IMR-90 (cell line): ENCODE measurements around the gene THADA. TPM values are rescaled to one million over a fixed set of nuclear protein-coding genes. Genes with fewer than 3 reads are reported as not detected.

Source experiments
- ATAC-seq: fragments of 200-7000 bp; cut with Tn5 transposase; 2 replicates; pipeline ENCODE4 v1.9.1; 2020; ENCODE audit warnings: low read depth, mild to moderate bottlenecking, moderate library complexity
- BruUV-seq: library from RNA; stranded (reverse); fragments of 400-500 nt; replicated peaks from 2 replicates; lab custom pipeline; 2021; lab: Mats Ljungman, UMichigan
- CTCF ChIA-PET: fragments of 300-600 bp; formaldehyde crosslinking; extraction: SDS; loops from one replicate; lab custom pipeline; 2021; ENCODE audit warnings: antibody characterized with exemption; lab: Yijun Ruan, JAX
- POLR2A ChIA-PET: fragments of 300-600 bp; sonication (Branson Sonifier 250); formaldehyde crosslinking; loops from one replicate; lab custom pipeline; 2022; ENCODE audit warnings: antibody characterized with exemption; ENCODE audit not compliant: unreplicated experiment; lab: Charles Lee
- DNase-seq: peaks from one replicate; pipeline ENCODE4 v3.0.0; 2013
- H2AFZ ChIP-seq: replicated peaks from 2 replicates; pipeline ENCODE3; 2013; ENCODE audit warnings: low read length, mild to moderate bottlenecking; ENCODE audit not compliant: poor library complexity
- H2AK5ac ChIP-seq: 2 replicates; pipeline ENCODE4 v1.6.1; 2013; ENCODE audit warnings: low read depth, low read length, inconsistent platforms
- H2AK9ac ChIP-seq: replicated peaks from 2 replicates; pipeline ENCODE3; 2013; ENCODE audit warnings: mild to moderate bottlenecking, low read depth, low read length, moderate library complexity; ENCODE audit not compliant: poor library complexity
- H2BK120ac ChIP-seq: 2 replicates; pipeline ENCODE4 v1.6.1; 2013; ENCODE audit warnings: low read depth, low read length, inconsistent platforms
- H2BK15ac ChIP-seq: 3 replicates; pipeline ENCODE4 v1.6.1; 2013; ENCODE audit warnings: low read depth, low read length, inconsistent platforms
- H2BK20ac ChIP-seq: 2 replicates; pipeline ENCODE4 v1.6.1; 2013; ENCODE audit warnings: low read depth, mild to moderate bottlenecking, inconsistent platforms, low read length, moderate library complexity
- H2BK5ac ChIP-seq: 2 replicates; pipeline ENCODE4 v1.6.1; 2013; ENCODE audit warnings: mild to moderate bottlenecking, low read depth, low read length, inconsistent platforms; ENCODE audit not compliant: poor library complexity, severe bottlenecking
- H3K14ac ChIP-seq: replicated peaks from 2 replicates; pipeline ENCODE4 v1.6.1; 2013; ENCODE audit warnings: low read depth, low read length, inconsistent platforms
- H3K18ac ChIP-seq: 2 replicates; pipeline ENCODE4 v1.6.1; 2013; ENCODE audit warnings: low read depth, low read length, control low read depth
- H3K23ac ChIP-seq: 2 replicates; pipeline ENCODE4 v1.6.1; 2013; ENCODE audit warnings: low read depth, low read length, inconsistent platforms
- H3K27ac ChIP-seq: 2 replicates; pipeline ENCODE4 v1.5.1; 2013; ENCODE audit warnings: mild to moderate bottlenecking, control low read depth, low read length; ENCODE audit not compliant: insufficient read depth
- H3K27me3 ChIP-seq: 2 replicates; pipeline ENCODE4 v1.6.1; 2013; ENCODE audit warnings: low read length; ENCODE audit not compliant: control insufficient read depth, insufficient read depth
- H3K36me3 ChIP-seq: 2 replicates; pipeline ENCODE4 v1.6.1; 2013; ENCODE audit warnings: low read length, mixed read lengths; ENCODE audit not compliant: control insufficient read depth, insufficient read depth
- H3K4ac ChIP-seq: 2 replicates; pipeline ENCODE4 v1.6.1; 2013; ENCODE audit warnings: low read depth, low read length, inconsistent platforms
- H3K4me1 ChIP-seq: 2 replicates; pipeline ENCODE4 v1.6.1; 2013; ENCODE audit warnings: low read length, mixed read lengths; ENCODE audit not compliant: control insufficient read depth, insufficient read depth
- H3K4me2 ChIP-seq: 2 replicates; pipeline ENCODE4 v1.6.1; 2013; ENCODE audit warnings: low read depth, mild to moderate bottlenecking, control low read depth, low read length, moderate library complexity
- H3K4me3 ChIP-seq: 2 replicates; pipeline ENCODE4 v1.5.1; 2013; ENCODE audit warnings: low read depth, mild to moderate bottlenecking, control low read depth, low read length, moderate library complexity; ENCODE audit not compliant: insufficient read depth
- H3K56ac ChIP-seq: 2 replicates; pipeline ENCODE4 v1.6.1; 2013; ENCODE audit warnings: low read length, inconsistent platforms; ENCODE audit not compliant: insufficient read depth; ENCODE audit errors: extremely low read depth
- H3K79me1 ChIP-seq, 2 experiments: 2 replicates each; pipeline ENCODE4 v1.6.1; 2013; ENCODE audit warnings: low read length in 2 of 2, inconsistent platforms in 1 of 2, low read depth in 1 of 2
- H3K9ac ChIP-seq: 2 replicates; pipeline ENCODE4 v1.6.1; 2013; ENCODE audit warnings: low read depth, low read length, control low read depth
- H3K9me1 ChIP-seq: 2 replicates; pipeline ENCODE4 v1.6.1; 2013; ENCODE audit warnings: low read length, inconsistent platforms; ENCODE audit not compliant: insufficient read depth
- H3K9me3 ChIP-seq: 2 replicates; pipeline ENCODE4 v1.6.1; 2013; ENCODE audit warnings: low read length; ENCODE audit not compliant: control insufficient read depth, insufficient read depth
- H4K20me1 ChIP-seq: 2 replicates; pipeline ENCODE4 v1.6.1; 2013; ENCODE audit warnings: low read length, inconsistent platforms; ENCODE audit not compliant: insufficient read depth
- H4K5ac ChIP-seq: 2 replicates; pipeline ENCODE4 v1.6.1; 2013; ENCODE audit warnings: mild to moderate bottlenecking, low read depth, low read length, control low read depth
- H4K8ac ChIP-seq, 2 experiments: 2 replicates each; pipeline ENCODE4 v1.6.1; 2013; ENCODE audit warnings: low read depth in 2 of 2, low read length in 2 of 2, control low read depth in 1 of 2, inconsistent platforms in 1 of 2
- H4K91ac ChIP-seq: 2 replicates; pipeline ENCODE4 v1.6.1; 2013; ENCODE audit warnings: low read depth, low read length, inconsistent platforms; ENCODE audit not compliant: insufficient read depth
- BHLHE40 ChIP-seq: fragments of 150-350 bp; IDR thresholded peaks from 2 replicates; pipeline ENCODE4 v1.6.1; 2016; ENCODE audit warnings: mild to moderate bottlenecking, low read depth, low read length
- CEBPB ChIP-seq: IDR thresholded peaks from 2 replicates; pipeline ENCODE4 v1.6.1; 2012; ENCODE audit warnings: low read depth, low read length, improper control_type of control experiment
- FOS ChIP-seq: fragments of 150-350 bp; IDR thresholded peaks from 2 replicates; pipeline ENCODE4 v1.6.1; 2016; ENCODE audit warnings: low read depth, low read length
- MAFK ChIP-seq: IDR thresholded peaks from 2 replicates; pipeline ENCODE4 v1.6.1; 2012; ENCODE audit warnings: low read depth, low read length, improper control_type of control experiment
- MAZ ChIP-seq: IDR thresholded peaks from 2 replicates; pipeline ENCODE4 v1.6.1; 2012; ENCODE audit warnings: low read depth, mild to moderate bottlenecking, low read length, improper control_type of control experiment, moderate library complexity, borderline replicate concordance
- RFX5 ChIP-seq: IDR thresholded peaks from 2 replicates; pipeline ENCODE4 v1.8.0; 2012; ENCODE audit warnings: low read depth, mild to moderate bottlenecking, low read length, moderate library complexity
- WGBS, 2 experiments: methylation state at CpG; one replicate each; pipeline versions ENCODE4 v1.1.5 to v1.1.7; 2013; ENCODE audit warnings: missing lambda C conversion rate in 2 of 2; ENCODE audit not compliant: insufficient read length in 1 of 2; ENCODE audit errors: extremely low coverage in 2 of 2; 5-methylcytosine and 5-hydroxymethylcytosine counted together
- dilution Hi-C: fragments of 300-500 bp; cut with HindIII; formaldehyde crosslinking; loops from one replicate; pipeline ENCODE4 v1.14.3; 2018; ENCODE audit warnings: low sequenced_read_pairs; ENCODE audit not compliant: unreplicated experiment
- in situ Hi-C: fragments of 300-500 bp; cut with MboI; formaldehyde crosslinking; loops from 3 replicates; pipeline ENCODE4 v1.14.3; 2019; ENCODE audit warnings: low sequenced_read_pairs, inconsistent platforms, mixed read lengths
- intact Hi-C: fragments of 100-400 bp; cut with micrococcal nuclease; formaldehyde crosslinking; loops from 2 replicates; pipeline ENCODE4 v1.10.0; 2022
- polyA plus RNA-seq, 3 experiments: library from polyadenylated mRNA; depleted of rRNA; stranded (reverse); fragments of >200 nt; gene quantifications; 2 replicates each; pipeline ENCODE4 v1.2.3, GENCODE V29; 2012; ENCODE audit warnings: low replicate concordance in 1 of 3
- total RNA-seq: library from RNA; depleted of rRNA; stranded (reverse); fragments of >200 nt; gene quantifications from 2 replicates; pipeline ENCODE4 v1.2.3, GENCODE V29; 2012

Gene THADA
- total and polyA plus RNA-seq, 2 of the 4 experiments (the other 2 are of a cell fraction), result 10.5 to 21.3 TPM

GRCh38 chr2:43560231-43560547 lies 35.6 kb downstream of the THADA start:
- CTCF ChIA-PET, result interaction anchor here (1.2 kb wide), 1 partner anchor 17 kb away, joined by 3 read pairs; no protein-coding TSS in a partner anchor

More at GRCh38 chr2:43560231-43560547, 35.6 kb downstream of the THADA start:
- H2AK9ac ChIP-seq, result no peak overlapping the region
- no TSS peak for BruUV-seq
- H3K23ac ChIP-seq, result no peak overlapping the region
- H3K79me1 ChIP-seq, result 0 out of 4 replicates have a peak, but pooled peaks cover 0 to 3% of the 10 kb centered on the region in 2 experiments
- POLR2A ChIA-PET, result no interaction called here
- no peaks in the 10 kb centered on the region for H3K9me3 ChIP-seq
- no peak overlapping the region for H2AFZ ChIP-seq
- H3K9me1 ChIP-seq, result no peaks in the 10 kb centered on the region; the same call in 1 of the 2 replicates
- H4K20me1 ChIP-seq, result no peaks in the 10 kb centered on the region
- no peak overlapping the region for H3K18ac ChIP-seq
- intact Hi-C loops, result no loop called here
- DNase-seq, result no peak
- no peak overlapping the region for H3K14ac ChIP-seq
- no peak for ATAC-seq
- H2BK15ac ChIP-seq, result no peak overlapping the region
- no CpG with 5 or more reads among the region's 2 CpGs for WGBS, 2 experiments
- H3K4me2 ChIP-seq, result no peak overlapping the region
- H3K27ac ChIP-seq, result no peak overlapping the region
- H3K56ac ChIP-seq, result no peak overlapping the region
- no peak overlapping the region for H3K4me3 ChIP-seq
- H4K91ac ChIP-seq, result no peak overlapping the region
- no peaks in the 10 kb centered on the region for H3K4me1 ChIP-seq
- dilution Hi-C loops, result no loop called here
- no peak overlapping the region for H3K4ac ChIP-seq
- H3K36me3 ChIP-seq, result peaks cover 10% of the 10 kb centered on the region
- H3K27me3 ChIP-seq, result no peaks in the 10 kb centered on the region
- H2AK5ac ChIP-seq, result no peak overlapping the region
- no peak for TF ChIP-seq RFX5
- no peak for TF ChIP-seq CEBPB
- TF ChIP-seq BHLHE40, result no peak
- TF ChIP-seq MAFK, result peak; percentile 36; the same call in 1 of the 2 replicates
- TF ChIP-seq FOS, result no peak
- TF ChIP-seq MAZ, result no peak
- no peak overlapping the region for H4K5ac ChIP-seq
- in situ Hi-C loops, result loop anchor here (25.0 kb wide), 1 partner anchor 723 kb away; no protein-coding TSS in a partner anchor
- no peak overlapping the region for H2BK20ac ChIP-seq
- H2BK120ac ChIP-seq, result no peak overlapping the region
- H4K8ac ChIP-seq, result no peak overlapping the region
- H2BK5ac ChIP-seq, result no peak overlapping the region
- no peak overlapping the region for H3K9ac ChIP-seq
